KOPT-K1 (cell line): Measurements from ENCODE around the gene CSNK1A1.
"Not testable (repeated sequence)": the region's sequence is repeated elsewhere in the genome, so short reads cannot be mapped to it uniquely, and the experiment has no call there.

Experiments
- H3K27ac ChIP-seq: fragments of 200-600 bp; sonication (generic); 2 replicates; pipeline ENCODE4 v1.5.1; 2016; ENCODE audit warnings: antibody characterized with exemption, mild to moderate bottlenecking, low read depth, low read length; ENCODE audit not compliant: poor library complexity, severe bottlenecking
- H3K36me3 ChIP-seq: fragments of 200-600 bp; sonication (generic); 2 replicates; pipeline ENCODE4 v1.5.1; 2017; ENCODE audit warnings: antibody characterized with exemption, mild to moderate bottlenecking, low read length, moderate library complexity; ENCODE audit not compliant: insufficient read depth
- H3K9me3 ChIP-seq: fragments of 200-600 bp; sonication (generic); 2 replicates; pipeline ENCODE4 v1.5.1; 2017; ENCODE audit warnings: antibody characterized with exemption, low read length, mild to moderate bottlenecking; ENCODE audit not compliant: insufficient read depth, poor library complexity, severe bottlenecking

CSNK1A1 gene

GRCh38 chr5:149473441-149473840, 77.8 kb downstream of the CSNK1A1 start:
- Histone ChIP-seq H3K27ac (no peak overlapping the region), H3K36me3 (no peaks in the 10 kb centered on the region), H3K9me3 (no peaks in the 10 kb centered on the region)

GRCh38 chr5:149472399-149472798, 78.8 kb downstream of the CSNK1A1 start:
- Histone ChIP-seq H3K36me3 (no peaks in the 10 kb centered on the region), H3K9me3 (no peaks in the 10 kb centered on the region), H3K27ac (no peak overlapping the region)

GRCh38 chr5:149471406-149472183, 79.6 kb downstream of the CSNK1A1 start:
- no peaks in the 10 kb centered on the region for H3K36me3 ChIP-seq
- H3K27ac ChIP-seq, result no peak overlapping the region
- no peaks in the 10 kb centered on the region for H3K9me3 ChIP-seq

- Histone ChIP-seq H3K27ac (no peak overlapping the region), H3K36me3 (no peaks in the 10 kb centered on the region), H3K9me3 (no peaks in the 10 kb centered on the region)
Measured at GRCh38 chr5:149470942-149471341, 80.3 kb downstream of the CSNK1A1 start.

- H3K36me3 ChIP-seq, result no peaks in the 10 kb centered on the region
- no peak overlapping the region for H3K27ac ChIP-seq
- no peaks in the 10 kb centered on the region for H3K9me3 ChIP-seq
Measured at GRCh38 chr5:149466457-149466972, 84.7 kb downstream of the CSNK1A1 start.

GRCh38 chr5:149464796-149465489, 86.3 kb downstream of the CSNK1A1 start:
- H3K36me3 ChIP-seq, result no peaks in the 10 kb centered on the region
- H3K9me3 ChIP-seq, result no peaks in the 10 kb centered on the region
- H3K27ac ChIP-seq, result no peak overlapping the region

- H3K9me3 ChIP-seq, H3K27ac ChIP-seq, H3K36me3 ChIP-seq: not testable (repeated sequence)
Measured at GRCh38 chr5:149461907-149462306, 89.3 kb downstream of the CSNK1A1 start.

- no peaks in the 10 kb centered on the region for H3K36me3 ChIP-seq
- H3K9me3 ChIP-seq, result no peaks in the 10 kb centered on the region
- no peak overlapping the region for H3K27ac ChIP-seq
Measured at GRCh38 chr5:149459891-149460290, 91.3 kb downstream of the CSNK1A1 start.

GRCh38 chr5:149457393-149457763, 93.9 kb downstream of the CSNK1A1 start:
- H3K36me3 ChIP-seq, result no peaks in the 10 kb centered on the region
- no peak overlapping the region for H3K27ac ChIP-seq

GRCh38 chr5:149456597-149457392, 94.4 kb downstream of the CSNK1A1 start:
- Histone ChIP-seq H3K27ac (no peak overlapping the region), H3K36me3 (no peaks in the 10 kb centered on the region), H3K9me3 (no peaks in the 10 kb centered on the region)

More at GRCh38 chr5:149457393-149457763, 93.9 kb downstream of the CSNK1A1 start:
- H3K9me3 ChIP-seq, result no peaks in the 10 kb centered on the region

GRCh38 chr5:149455889-149456409, 95.3 kb downstream of the CSNK1A1 start:
- Histone ChIP-seq H3K27ac (no peak overlapping the region), H3K9me3 (no peaks in the 10 kb centered on the region), H3K36me3 (no peaks in the 10 kb centered on the region)

GRCh38 chr5:149453618-149454415, 97.4 kb downstream of the CSNK1A1 start:
- Histone ChIP-seq H3K36me3 (no peaks in the 10 kb centered on the region), H3K9me3 (no peaks in the 10 kb centered on the region), H3K27ac (no peak overlapping the region)

- no peak overlapping the region for H3K27ac ChIP-seq
- H3K9me3 ChIP-seq, result no peaks in the 10 kb centered on the region
- H3K36me3 ChIP-seq, result no peaks in the 10 kb centered on the region
Measured at GRCh38 chr5:149452665-149453617, 98.3 kb downstream of the CSNK1A1 start.
